Left kidney (tissue), 8 donors: ENCODE data around the gene MRPL17. TPM values are rescaled to one million over a fixed set of nuclear protein-coding genes. Genes with fewer than 3 reads are reported as not detected.
"Not testable (repeated sequence)": the region's sequence is repeated elsewhere in the genome, so short reads cannot be mapped to it uniquely, and the experiment has no call there.

Experiments
- DNase-seq: peaks from one replicate; pipeline ENCODE4 v3.0.0-alpha.2; 2013
- long read RNA-seq, 8 donors: transcript quantifications; one replicate each; lab custom pipeline, GENCODE V29; 2026
- polyA plus RNA-seq: library from polyadenylated mRNA; unstranded; fragments of 120-200 nt; gene quantifications from one replicate; pipeline ENCODE4 v1.2.1, GENCODE V29; 2013; ENCODE audit not compliant: insufficient read length

MRPL17 gene
- polyA plus RNA-seq, result 61.2 TPM
- long read RNA-seq, donor 1, transcript MRPL17-202 (2 exons, 1,002 nt), result minor isoform, 18 of 53 reads
- long read RNA-seq, donor 1, transcript MRPL17-201 (3 exons, 1,969 nt), result major isoform, 35 of 53 reads
- long read RNA-seq, donor 1, partial matches to known transcripts, result 0 of 53 reads
- long read RNA-seq, donor 1, other reads (novel, unspliced or antisense), result 0 of 53 reads
- long read RNA-seq, donor 2, transcript MRPL17-201 (3 exons, 1,969 nt), result major isoform, 33 of 46 reads
- long read RNA-seq, donor 2, transcript MRPL17-202 (2 exons, 1,002 nt), result minor isoform, 13 of 46 reads
- long read RNA-seq, donor 2, partial matches to known transcripts, result 0 of 46 reads
- long read RNA-seq, donor 2, other reads (novel, unspliced or antisense), result 0 of 46 reads
- long read RNA-seq, donor 3, transcript MRPL17-201 (3 exons, 1,969 nt), result major isoform, 23 of 43 reads
- long read RNA-seq, donor 3, transcript MRPL17-202 (2 exons, 1,002 nt), result minor isoform, 20 of 43 reads
- long read RNA-seq, donor 3, partial matches to known transcripts, result 0 of 43 reads
- long read RNA-seq, donor 3, other reads (novel, unspliced or antisense), result 0 of 43 reads
- long read RNA-seq, donor 4, partial matches to known transcripts, result 0 of 7 reads
- long read RNA-seq, donor 4, other reads (novel, unspliced or antisense), result 0 of 7 reads
- long read RNA-seq, donor 5, transcript MRPL17-201 (3 exons, 1,969 nt), result major isoform, 76 of 118 reads
- long read RNA-seq, donor 5, transcript MRPL17-202 (2 exons, 1,002 nt), result minor isoform, 42 of 118 reads
- long read RNA-seq, donor 5, partial matches to known transcripts, result 0 of 118 reads
- long read RNA-seq, donor 5, other reads (novel, unspliced or antisense), result 0 of 118 reads
- long read RNA-seq, donor 6, transcript MRPL17-201 (3 exons, 1,969 nt), result major isoform, 44 of 64 reads
- long read RNA-seq, donor 6, transcript MRPL17-202 (2 exons, 1,002 nt), result minor isoform, 20 of 64 reads
- long read RNA-seq, donor 6, partial matches to known transcripts, result 0 of 64 reads
- long read RNA-seq, donor 6, other reads (novel, unspliced or antisense), result 0 of 64 reads
- long read RNA-seq, donor 7, transcript MRPL17-202 (2 exons, 1,002 nt), result minor isoform, 27 of 74 reads
- long read RNA-seq, donor 7, transcript MRPL17-201 (3 exons, 1,969 nt), result major isoform, 47 of 74 reads
- long read RNA-seq, donor 7, partial matches to known transcripts, result 0 of 74 reads
- long read RNA-seq, donor 7, other reads (novel, unspliced or antisense), result 0 of 74 reads
- long read RNA-seq, donor 8, transcript MRPL17-201 (3 exons, 1,969 nt), result major isoform, 6 of 11 reads
- long read RNA-seq, donor 8, transcript MRPL17-202 (2 exons, 1,002 nt), result minor isoform, 5 of 11 reads
- long read RNA-seq, donor 8, partial matches to known transcripts, result 0 of 11 reads
- long read RNA-seq, donor 8, other reads (novel, unspliced or antisense), result 0 of 11 reads

DNA sequence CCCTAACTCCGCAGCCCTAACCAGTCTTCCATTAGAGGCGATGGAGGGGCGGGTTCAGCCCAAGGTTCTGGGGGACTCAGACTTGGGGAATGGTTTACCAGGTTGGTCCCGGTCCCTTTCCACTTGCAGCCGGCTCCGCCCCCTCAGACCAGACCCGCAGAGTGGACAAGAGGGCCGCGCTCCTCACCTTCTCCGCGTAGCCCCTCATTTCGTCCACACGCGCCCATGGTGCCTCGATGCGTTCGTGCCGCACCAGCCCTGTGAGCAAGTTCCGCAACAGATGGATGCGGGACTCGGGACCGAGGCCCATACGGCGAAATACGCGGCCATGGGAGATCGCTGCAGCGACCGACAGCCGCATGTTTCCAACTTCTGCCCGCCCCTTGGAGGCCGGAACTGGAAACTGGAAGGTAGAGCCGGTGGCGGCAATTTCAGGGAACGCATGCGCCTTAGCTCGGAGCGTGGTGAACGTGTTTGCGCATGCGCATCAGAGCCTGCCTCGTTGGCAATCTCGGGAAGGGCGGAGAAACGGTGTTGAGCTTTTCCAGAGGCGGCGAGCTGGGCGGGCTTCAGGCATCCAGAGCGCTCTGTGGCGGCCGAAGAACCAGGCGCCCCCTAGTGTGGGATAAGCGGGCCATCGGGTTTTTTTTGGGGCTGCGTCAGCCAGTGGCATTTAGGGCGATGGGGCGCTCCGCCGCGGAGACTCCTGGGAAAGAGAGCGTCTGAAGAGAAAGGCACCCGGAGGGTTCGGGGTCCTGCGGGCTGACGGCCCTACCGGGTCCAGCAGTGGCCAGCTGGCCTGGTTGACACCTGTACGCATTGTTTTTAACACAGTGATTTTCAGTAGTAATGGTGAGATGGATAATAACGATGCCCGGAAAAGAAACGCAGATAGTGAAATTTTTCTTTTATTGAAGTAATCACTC, at the start of gene MRPL17:
Gene MRPL17, minus strand, starts transcription at position 405 of the 926 bp plus-strand sequence. Its CDS starts 44 bp downstream, at position 361.
- peak; percentile 100 for DNase-seq

DNA sequence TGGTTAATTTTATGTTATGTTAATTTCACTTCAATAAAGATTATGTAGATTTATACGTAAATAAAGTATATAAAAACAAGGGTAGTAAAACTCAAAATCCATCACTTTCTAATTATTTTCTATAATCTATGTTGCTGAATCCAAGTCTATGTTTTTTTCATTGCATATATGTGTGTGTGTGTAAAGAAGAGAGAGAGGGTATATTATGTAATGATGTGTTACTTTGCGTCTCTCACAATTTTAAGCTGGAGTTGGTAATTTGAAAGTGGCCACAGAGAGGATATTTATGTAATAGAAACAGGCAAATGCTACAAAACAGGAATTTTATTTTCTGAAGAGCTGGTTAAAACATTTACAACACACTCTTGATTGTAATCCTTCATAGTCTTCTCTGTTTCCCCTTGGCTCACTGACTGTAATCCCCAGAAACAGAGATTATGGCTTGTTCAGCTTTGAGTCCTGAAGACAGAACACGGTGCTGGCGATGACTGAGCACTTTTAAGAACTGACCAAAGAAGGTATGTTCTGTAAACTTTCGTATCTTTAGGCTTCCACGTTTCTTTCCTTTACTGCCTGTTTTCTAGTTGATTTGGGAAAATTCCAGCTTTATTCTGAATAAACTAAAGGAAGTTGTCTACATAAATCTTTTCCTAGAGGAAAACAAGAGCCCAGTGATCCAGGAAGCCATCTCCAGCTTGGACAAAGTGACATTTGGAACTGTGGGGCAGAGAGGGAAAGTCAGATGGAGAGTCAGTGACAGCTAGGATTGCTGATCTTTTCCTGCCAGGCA, 45.0 kb upstream of the MRPL17 start:
- peak; percentile 11 for DNase-seq

DNA sequence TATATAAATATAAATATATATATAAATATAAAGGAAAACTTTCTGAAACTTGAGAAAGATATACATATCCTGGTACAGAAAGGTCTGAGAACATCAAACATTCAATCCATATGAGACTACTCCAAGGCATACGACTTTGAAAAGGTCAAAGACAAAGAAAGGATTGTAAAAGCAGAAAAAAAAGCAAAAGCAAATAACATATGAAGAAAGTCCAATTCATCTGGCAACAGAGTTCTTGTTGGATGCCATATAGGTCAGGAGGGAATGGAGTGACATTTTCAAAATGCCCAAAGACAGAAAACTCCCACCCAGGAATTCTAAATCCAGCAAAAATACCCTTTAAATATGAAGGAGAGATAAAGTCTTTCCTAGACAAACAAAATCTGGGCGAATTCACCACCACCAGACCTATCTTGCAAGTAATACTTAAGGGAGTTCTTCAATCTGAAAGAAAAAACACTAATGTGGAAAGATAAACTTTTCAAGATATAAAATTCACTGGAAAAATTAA, 42.3 kb upstream of the MRPL17 start:
- no peak for DNase-seq

DNA sequence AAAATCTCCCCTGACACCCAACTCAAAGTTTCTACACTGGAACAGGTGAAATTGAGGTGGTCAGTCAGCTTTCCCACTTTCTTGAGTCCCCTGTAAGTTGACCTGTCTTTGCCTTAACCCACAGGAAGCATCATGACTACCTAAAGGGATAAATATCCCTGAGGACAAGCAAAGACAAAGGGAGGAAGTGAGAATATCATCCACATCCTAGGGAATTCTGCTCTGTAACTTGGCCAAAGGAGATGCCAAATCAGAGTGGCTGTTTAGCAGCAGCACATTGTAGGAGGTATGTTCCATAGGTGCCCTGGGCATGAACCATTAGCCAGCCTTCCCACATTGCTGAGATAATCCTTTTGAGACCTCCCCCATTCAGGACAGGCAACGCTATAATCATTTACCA, 40.9 kb upstream of the MRPL17 start:
- no peak for DNase-seq

DNA sequence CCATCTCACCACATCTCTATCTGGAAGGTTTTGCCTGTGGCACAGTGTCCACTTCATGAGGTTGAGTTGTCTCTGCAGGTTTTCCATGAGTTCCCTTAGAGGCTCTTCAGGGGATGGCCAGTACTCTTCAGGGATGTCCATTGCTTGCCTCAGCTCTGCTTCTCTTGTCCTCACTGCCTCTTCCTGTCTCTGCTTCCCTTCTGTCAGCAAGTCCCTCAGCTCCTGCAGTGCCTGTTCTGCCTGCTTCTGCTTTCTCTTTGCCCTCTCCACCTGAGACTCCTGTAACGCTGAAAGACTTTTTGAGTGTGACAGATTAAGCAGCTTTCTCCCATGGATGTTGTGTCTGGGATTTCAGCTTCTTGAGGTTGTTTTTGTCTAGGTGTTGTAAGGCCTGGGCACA, 38.2 kb upstream of the MRPL17 start:
- no peak for DNase-seq

DNA sequence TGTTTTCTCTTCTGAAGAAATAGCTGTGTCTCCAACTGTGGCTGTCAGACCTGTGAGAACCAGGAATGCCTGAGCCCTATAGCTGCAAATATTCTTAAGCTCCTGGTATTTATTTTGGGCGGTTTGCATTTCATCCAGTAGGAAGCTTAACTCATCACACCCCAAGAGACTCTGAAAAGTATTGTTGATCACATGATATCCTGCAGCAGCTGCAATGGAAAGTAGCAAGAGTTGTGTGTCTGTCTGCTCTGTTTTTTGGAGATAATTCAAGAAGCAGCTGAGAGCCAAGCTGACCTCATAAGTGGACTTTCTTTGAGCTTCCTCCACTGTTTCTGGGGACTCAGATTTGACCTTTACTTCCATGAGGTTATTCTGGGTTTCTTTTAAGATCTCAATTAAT, 36.4 kb upstream of the MRPL17 start:
- DNase-seq, result no peak

DNA sequence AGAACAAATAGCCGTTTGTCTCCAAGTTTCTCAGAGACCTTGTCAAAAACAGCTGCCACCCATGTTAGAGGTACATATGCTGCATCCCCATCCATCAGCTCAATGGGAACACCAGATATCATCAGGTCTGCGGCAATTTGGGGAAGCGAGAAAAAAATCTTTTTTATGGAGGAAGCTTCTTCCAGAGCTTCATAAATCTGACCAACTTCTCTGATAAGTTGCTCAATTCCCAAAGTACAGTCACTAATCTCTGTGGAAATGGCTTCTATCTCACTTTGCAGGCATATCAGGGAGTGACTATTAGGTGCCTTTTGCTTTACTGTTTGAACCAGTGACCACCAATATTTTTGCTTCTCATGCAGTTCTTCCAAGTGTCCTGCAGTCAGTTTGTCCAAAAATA, 34.3 kb upstream of the MRPL17 start:
- DNase-seq, result no peak

DNA sequence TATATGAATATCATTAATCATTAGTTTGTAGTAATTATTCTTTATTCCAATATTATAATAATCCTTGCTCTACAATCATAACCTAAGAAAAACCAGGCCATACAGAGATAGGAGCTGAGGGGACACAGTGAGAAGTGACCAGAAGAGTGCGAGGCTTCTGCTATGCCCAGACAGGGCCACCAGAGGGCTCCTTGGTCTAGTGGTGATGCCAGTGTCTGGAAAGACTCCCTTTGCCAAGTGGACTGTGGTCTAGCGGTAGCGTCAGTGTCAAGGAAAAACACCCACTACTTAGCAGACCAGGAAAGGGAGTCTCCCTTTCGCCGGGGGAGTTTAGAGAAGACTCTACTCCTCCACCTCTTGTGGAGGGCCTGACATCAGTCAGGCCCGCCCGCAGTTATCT, 28.4 kb upstream of the MRPL17 start:
- not testable (repeated sequence) for DNase-seq

DNA sequence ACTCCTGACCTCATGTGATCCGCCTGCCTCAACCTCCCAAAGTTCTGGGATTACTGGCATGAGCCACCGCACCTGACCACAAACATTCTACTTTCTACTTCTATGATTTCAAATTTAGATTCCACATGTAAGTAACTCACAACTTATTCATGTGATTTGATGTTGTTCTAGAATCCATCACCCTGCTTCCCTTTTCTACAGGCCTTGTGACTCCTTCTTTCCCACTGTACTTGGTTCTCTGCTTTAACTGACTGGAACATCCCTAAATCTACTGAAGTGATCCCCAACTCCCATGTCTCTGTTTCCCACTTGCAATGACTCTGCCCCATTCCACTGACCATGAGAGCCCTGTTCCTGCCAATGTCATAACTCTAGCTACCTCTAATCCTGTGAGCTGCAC, 25.7 kb upstream of the MRPL17 start:
- DNase-seq, result no peak

DNA sequence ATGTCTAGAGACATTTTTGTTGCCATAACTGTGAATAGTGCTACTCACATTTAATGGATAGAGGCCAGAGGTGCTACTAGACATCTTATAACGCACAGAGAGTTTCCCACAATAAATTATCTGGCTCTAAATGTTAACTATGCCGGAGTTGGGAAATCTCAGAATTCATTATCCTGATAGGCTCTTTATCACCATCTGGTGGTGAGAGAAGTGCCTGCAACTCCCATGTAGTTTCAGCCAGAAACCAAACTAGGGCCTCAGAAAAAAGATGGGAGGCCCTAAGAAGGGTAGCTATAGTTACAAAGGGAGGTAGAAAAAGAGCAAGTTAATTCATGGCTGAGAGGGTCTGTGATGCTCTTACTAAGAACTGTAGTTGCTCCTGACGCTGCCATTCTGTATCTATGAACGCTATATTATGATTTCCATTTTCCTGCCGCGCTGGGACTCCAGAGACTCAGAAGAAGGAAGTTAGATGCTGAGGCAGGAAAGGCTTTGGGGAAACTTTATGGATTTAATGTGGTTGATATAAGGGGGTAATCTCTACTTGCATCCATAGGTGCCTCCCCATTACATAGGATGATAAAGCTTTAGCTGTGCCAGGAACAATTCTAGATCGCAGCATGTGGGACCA, 22.9 kb upstream of the MRPL17 start:
- peak; percentile 76 for DNase-seq

DNA sequence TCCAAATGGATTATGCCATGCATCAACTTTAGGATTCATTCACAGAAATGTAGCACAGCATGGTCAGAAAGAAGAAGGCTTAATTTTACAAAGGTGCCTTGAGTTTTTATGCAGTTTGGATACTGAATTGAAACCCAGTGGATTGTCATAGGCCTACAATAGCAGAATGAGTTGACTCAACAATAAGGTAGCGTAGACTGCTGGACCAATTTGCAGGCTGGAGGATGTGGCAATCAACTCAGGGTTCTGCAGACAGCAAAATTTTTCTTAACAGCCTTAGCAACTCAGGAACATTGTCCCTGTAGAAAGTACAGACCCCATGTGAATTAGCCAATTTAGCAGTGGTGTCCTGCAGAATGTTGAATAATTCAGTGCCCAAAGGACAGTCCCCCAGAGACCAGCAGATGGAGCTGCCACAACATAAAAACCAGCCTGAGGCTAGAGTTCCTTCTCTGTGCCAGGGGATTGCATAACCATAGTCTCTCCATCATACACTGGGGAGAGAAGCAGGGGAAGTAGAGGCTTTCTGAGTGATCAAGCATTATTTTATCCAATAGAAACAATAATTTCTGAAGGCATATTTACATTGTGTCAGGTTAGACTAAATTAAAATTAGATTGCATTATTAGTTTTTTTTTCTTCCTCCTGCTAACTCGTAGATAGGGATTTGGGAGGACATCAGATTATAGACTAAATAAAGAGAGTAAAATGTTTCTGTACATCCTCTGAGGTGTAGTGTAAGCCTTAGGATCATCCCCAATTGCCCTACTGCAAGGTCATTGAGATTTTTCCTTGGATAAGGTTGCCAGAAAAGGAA, 20.3 kb upstream of the MRPL17 start:
- peak; percentile 25 for DNase-seq

DNA sequence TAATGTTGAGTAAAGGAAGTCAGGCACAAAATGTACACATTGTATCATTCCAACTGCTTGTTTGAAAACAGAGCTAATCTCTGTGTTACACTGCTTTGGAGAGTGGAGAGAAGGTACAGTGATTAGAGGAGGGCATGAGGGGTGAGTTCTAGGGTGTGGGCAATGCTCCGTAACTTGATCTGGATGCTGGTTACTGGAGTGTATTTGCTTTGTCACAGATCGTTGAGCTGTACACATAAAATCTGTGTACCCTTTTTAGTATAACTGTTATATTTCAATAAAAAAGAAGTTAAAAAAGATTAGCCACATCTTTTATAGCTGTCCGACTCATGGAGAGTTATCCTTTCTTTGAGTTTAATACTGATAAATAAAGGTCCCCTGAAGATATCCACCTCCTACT, 18.8 kb upstream of the MRPL17 start:
- DNase-seq, result not testable (repeated sequence)

DNA sequence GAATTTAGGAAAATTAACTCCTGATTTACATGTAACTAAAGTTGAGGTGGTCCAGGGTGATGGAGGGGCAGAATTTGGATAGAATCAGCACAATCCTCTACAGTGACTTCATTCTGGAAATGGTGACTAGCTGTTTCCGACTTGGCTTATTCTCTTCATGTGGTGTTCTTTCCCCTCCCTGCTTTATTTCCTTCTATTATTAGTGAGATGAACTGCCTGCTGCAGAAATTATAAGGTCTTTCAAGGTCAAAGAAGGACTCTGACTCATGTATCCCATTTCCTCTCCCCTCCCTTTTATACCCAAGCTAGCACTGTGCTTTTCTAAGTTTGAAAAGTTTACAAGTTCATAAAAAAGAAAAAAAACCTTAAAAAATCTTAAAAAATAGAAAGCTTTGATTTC, 12.2 kb upstream of the MRPL17 start:
- DNase-seq, result no peak

DNA sequence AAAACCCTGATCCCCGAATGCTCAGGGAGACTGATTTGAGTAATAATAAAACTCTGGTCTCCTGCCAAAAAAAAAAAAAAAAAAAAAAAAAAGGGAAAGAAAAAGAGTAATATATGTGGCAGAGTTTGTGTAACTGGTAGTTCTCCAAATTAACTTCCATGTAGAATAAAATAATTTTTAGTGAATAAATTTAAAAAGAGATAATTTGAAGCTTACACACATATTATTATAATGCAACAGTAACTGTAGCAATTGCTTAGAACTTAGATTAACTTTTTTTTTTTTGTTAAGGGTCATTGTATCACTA, 11.0 kb upstream of the MRPL17 start:
- DNase-seq, result no peak

DNA sequence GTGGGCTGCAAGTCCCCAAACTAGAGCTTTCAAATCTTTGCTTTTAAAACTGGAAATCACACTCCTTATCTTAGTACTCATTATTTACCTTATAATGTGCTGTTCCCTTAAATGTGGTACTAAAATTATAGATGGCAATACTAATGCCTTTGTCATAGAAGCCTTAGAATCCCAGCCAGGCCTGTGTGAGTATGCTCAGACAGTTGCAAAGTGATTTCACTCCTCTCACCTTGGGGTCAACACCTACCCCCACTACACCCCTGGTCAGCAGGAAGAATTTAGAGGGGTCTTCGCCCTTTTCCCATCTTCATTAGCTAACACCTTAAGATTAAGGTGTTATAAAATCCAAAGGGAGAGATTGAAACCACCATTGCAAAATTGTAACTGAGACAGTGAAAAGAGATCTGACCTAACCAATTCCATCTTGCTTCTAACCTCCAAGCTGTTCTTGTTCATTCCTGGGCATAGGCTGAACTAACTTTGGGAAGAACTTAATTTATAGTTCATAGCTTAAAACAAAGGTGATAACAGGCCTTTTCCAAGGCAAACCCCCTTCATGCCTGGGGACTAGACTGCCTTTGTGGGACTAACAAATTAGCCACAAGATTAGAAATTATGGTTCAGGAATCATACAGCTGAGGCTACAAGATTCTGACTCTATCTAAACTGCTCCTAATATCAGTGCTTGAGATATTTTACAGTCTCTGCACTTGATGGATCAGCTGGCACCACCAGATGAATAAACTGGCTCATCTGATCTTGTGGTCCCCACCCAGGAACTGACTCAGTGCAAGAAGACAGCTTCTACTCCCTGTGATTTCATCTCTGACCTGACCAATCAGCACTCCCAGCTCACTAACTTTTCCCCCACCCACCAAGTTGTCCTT, 10.4 kb upstream of the MRPL17 start:
- no peak for DNase-seq

DNA sequence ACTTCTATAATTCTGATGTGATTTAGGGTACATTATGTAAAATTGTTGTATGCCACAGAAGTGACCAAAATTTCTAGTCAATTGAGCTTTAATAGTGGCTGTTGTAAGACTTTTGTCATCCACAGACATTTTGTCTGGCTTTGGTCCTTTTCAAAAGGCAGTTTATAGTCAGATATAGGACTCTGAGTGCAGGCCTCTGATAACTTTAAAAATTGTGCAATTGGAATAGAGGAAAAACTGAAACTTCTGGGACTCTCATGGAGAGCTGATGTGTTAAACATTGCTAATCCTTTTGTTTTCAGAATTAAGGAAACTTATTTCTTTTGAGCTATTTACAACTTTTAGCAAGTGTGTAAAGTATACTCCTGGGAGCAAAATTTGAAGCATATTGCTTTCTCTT, 9.0 kb upstream of the MRPL17 start:
- no peak for DNase-seq

DNA sequence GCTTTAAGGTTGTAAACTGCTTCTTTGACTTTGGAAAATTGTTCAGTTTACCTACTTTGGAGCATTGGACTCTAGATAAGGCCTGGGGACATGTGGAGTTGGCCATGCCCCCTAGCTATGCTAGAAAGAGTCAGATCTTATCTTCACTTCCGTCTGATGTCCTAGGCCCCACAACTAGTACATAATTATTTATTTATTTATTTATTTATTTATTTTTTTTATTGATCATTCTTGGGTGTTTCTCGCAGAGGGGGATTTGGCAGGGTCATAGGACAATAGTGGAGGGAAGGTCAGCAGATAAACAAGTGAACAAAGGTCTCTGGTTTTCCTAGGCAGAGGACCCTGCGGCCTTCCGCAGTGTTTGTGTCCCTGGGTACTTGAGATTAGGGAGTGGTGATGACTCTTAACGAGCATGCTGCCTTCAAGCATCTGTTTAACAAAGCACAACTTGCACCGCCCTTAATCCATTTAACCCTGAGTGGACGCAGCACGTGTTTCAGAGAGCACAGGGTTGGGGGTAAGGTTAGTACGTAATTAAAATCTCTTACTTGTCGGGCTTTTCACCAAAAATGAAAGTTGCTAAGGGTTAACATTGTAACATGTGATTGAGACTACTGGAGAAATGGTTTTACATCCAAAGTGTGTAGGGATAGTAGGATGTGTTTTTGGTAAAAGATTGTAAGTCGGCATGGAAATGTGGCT, 7.4 kb upstream of the MRPL17 start:
- DNase-seq, result not testable (repeated sequence)
